ENCODE measurements around the gene CENPL. TPM values are rescaled to one million over a fixed set of nuclear protein-coding genes. Genes with fewer than 3 reads are reported as not detected.
"Not testable (repeated sequence)": the region's sequence is repeated elsewhere in the genome, so short reads cannot be mapped to it uniquely, and the experiment has no call there.

CENPL gene
- total RNA-seq, 1 experiment from 2014 or later = 30.3 TPM

DNA sequence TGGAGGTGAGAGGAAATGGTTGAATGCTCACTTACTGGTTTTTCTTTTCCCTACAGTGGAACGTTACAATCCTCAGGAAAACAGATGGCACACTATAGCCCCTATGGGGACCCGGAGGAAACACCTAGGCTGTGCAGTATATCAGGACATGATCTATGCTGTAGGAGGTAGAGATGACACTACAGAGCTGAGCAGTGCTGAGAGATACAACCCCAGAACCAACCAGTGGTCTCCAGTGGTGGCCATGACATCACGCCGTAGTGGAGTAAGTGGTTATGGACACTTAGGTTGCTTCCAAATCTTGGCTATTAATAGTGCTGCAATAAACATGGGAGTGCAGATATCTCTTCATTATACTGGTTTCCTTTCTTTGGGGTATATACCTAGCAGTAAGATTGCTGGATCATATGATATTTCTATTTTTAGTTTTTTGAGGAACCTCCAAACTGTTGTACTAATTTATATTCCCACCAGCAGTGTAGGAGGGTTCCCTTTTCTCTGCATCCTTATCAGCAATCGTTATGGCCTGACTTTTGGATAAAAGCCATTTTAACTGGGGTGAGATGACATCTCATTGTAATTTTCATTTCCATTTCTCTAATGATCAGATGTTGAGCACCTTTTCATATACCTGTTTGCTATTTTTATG, 49.0 kb downstream of the CENPL start:
- CTCF ChIA-PET = interaction anchor here (0.5 kb wide), 1 partner anchor 36 kb away, joined by 3 read pairs; no protein-coding TSS in a partner anchor
- no peak for DNase-seq
- no peak for TF ChIP-seq CTCF (IDR thresholded peaks at IDR 0.05; ENCODE audit: unreplicated experiment)
- BruUV-seq (replicated peaks) = no TSS peak
- Mint-ChIP-seq H3K9me3 (ENCODE audit: low read depth, unreplicated experiment) (peaks cover 3% of the 10 kb centered on the region), H3K27ac (ENCODE audit: unreplicated experiment) (no peak overlapping the region), H3K36me3 (ENCODE audit: insufficient read depth, unreplicated experiment) (no peaks in the 10 kb centered on the region), H3K27me3 (ENCODE audit: unreplicated experiment) (no peaks in the 10 kb centered on the region), H3K4me3 (ENCODE audit: low read depth, unreplicated experiment) (no peak overlapping the region), H3K4me1 (ENCODE audit: low read depth, unreplicated experiment) (no peaks in the 10 kb centered on the region)
- intact Hi-C loops (cut with micrococcal nuclease; ENCODE audit: unreplicated experiment) = no loop called here

DNA sequence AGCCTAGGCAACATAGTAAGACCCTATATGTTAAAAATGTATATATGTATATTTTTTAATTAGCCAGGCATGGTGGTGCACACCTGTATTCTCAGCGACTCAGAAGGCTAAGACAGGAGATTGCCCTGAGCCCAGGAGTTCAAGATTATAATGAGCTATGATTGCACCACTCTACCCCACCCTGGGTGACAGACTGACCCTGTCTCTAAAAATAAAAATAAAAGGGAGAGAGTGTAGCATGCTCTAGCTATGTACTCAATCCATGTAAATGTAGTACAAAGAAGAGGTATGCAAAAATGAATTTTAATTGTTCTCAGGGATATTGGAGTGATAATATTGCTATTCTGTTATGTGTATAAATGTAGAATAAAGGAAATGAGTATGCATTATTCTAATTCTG, 53.1 kb downstream of the CENPL start:
- BruUV-seq (replicated peaks) = no TSS peak
- Mint-ChIP-seq H3K9me3 (ENCODE audit: low read depth, unreplicated experiment) (peaks cover under 1% of the 10 kb centered on the region), H3K36me3 (ENCODE audit: insufficient read depth, unreplicated experiment) (peaks cover 5% of the 10 kb centered on the region), H3K27ac (ENCODE audit: unreplicated experiment) (no peak overlapping the region), H3K4me3 (ENCODE audit: low read depth, unreplicated experiment) (no peak overlapping the region), H3K27me3 (ENCODE audit: unreplicated experiment) (no peaks in the 10 kb centered on the region), H3K4me1 (ENCODE audit: low read depth, unreplicated experiment) (no peaks in the 10 kb centered on the region)
- no peak for TF ChIP-seq CTCF (IDR thresholded peaks at IDR 0.05; ENCODE audit: unreplicated experiment)
- CTCF ChIA-PET = no interaction called here
- DNase-seq = no peak
- intact Hi-C loops (cut with micrococcal nuclease; ENCODE audit: unreplicated experiment) = no loop called here

GRCh38 chr1:173770330-173770729, 54.4 kb downstream of the CENPL start:
- H3K27me3 Mint-ChIP-seq (ENCODE audit: unreplicated experiment); BruUV-seq (replicated peaks); H3K36me3 Mint-ChIP-seq (ENCODE audit: insufficient read depth, unreplicated experiment); H3K9me3 Mint-ChIP-seq (ENCODE audit: low read depth, unreplicated experiment); H3K27ac Mint-ChIP-seq (ENCODE audit: unreplicated experiment); H3K4me1 Mint-ChIP-seq (ENCODE audit: low read depth, unreplicated experiment); DNase-seq; intact Hi-C loops (cut with micrococcal nuclease; ENCODE audit: unreplicated experiment); H3K4me3 Mint-ChIP-seq (ENCODE audit: low read depth, unreplicated experiment): not testable (repeated sequence)
- CTCF ChIA-PET = interaction anchor here (0.7 kb wide), 2 partner anchors 152 to 278 kb away, joined by 4 read pairs; no protein-coding TSS in a partner anchor

DNA sequence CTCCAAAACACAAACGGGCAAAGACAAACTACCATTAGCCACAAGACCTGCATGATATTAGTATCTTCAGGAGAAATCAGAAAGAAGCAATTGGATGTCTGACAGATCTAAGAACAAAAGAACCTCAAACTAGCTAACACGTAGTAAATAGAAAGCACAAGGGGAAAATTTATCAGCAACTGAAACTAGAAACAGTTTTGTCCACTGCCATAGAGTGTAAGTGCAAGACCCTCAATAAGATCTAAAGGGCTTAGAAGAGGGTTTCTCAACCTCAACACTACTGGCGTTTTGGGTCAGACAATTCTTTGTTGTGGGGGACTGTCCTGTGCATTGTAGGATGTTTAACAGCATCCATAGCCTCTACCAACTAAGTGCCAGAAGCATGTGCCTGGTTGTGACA, 55.9 kb downstream of the CENPL start:
- H3K9me3 Mint-ChIP-seq (ENCODE audit: low read depth, unreplicated experiment) = no peaks in the 10 kb centered on the region
- H3K27ac Mint-ChIP-seq (ENCODE audit: unreplicated experiment) = no peak overlapping the region
- H3K4me1 Mint-ChIP-seq (ENCODE audit: low read depth, unreplicated experiment) = no peaks in the 10 kb centered on the region
- CTCF ChIA-PET = no interaction called here
- peaks cover 5% of the 10 kb centered on the region for H3K36me3 Mint-ChIP-seq (ENCODE audit: insufficient read depth, unreplicated experiment)
- intact Hi-C loops (cut with micrococcal nuclease; ENCODE audit: unreplicated experiment) = no loop called here
- H3K27me3 Mint-ChIP-seq (ENCODE audit: unreplicated experiment) = no peaks in the 10 kb centered on the region
- no peak overlapping the region for H3K4me3 Mint-ChIP-seq (ENCODE audit: low read depth, unreplicated experiment)
- no peak for TF ChIP-seq CTCF (IDR thresholded peaks at IDR 0.05; ENCODE audit: unreplicated experiment)
- no TSS peak for BruUV-seq (replicated peaks)
- no peak for DNase-seq

GRCh38 chr1:173768206-173768605, 56.5 kb downstream of the CENPL start:
- intact Hi-C loops (cut with micrococcal nuclease; ENCODE audit: unreplicated experiment) = no loop called here
- H3K4me3 Mint-ChIP-seq (ENCODE audit: low read depth, unreplicated experiment) = no peak overlapping the region
- BruUV-seq (replicated peaks) = no TSS peak

GRCh38 chr1:173764331-173764730, 60.4 kb downstream of the CENPL start:
- H3K4me3 Mint-ChIP-seq (ENCODE audit: low read depth, unreplicated experiment); CTCF ChIA-PET; H3K36me3 Mint-ChIP-seq (ENCODE audit: insufficient read depth, unreplicated experiment); H3K27me3 Mint-ChIP-seq (ENCODE audit: unreplicated experiment); DNase-seq; H3K27ac Mint-ChIP-seq (ENCODE audit: unreplicated experiment); H3K4me1 Mint-ChIP-seq (ENCODE audit: low read depth, unreplicated experiment); intact Hi-C loops (cut with micrococcal nuclease; ENCODE audit: unreplicated experiment); BruUV-seq (replicated peaks): not testable (repeated sequence)
- H3K9me3 Mint-ChIP-seq (ENCODE audit: low read depth, unreplicated experiment) = peaks cover 16% of the 10 kb centered on the region

More at GRCh38 chr1:173768206-173768605, 56.5 kb downstream of the CENPL start:
- Mint-ChIP-seq H3K9me3 (ENCODE audit: low read depth, unreplicated experiment) (no peaks in the 10 kb centered on the region), H3K27ac (ENCODE audit: unreplicated experiment) (no peak overlapping the region), H3K27me3 (ENCODE audit: unreplicated experiment) (no peaks in the 10 kb centered on the region), H3K4me1 (ENCODE audit: low read depth, unreplicated experiment) (no peaks in the 10 kb centered on the region), H3K36me3 (ENCODE audit: insufficient read depth, unreplicated experiment) (peaks cover 5% of the 10 kb centered on the region)
- DNase-seq = no peak
- TF ChIP-seq CTCF (IDR thresholded peaks at IDR 0.05; ENCODE audit: unreplicated experiment) = no peak
- CTCF ChIA-PET = interaction anchor here (0.7 kb wide), 2 partner anchors 11 to 12 kb away, joined by 3 read pairs; no protein-coding TSS in a partner anchor

All from Calu3 (cell line).